ENCODE measurements around the gene MID1.

The MID1 gene

GRCh38 chrX:10576777-10577447 lies 43.5 kb downstream of the MID1 start:
- peak; percentile 9 for DNase-seq (ENCODE audit: low spot score)

- no peak for DNase-seq (ENCODE audit: low spot score)
These were observed 44.2 kb downstream of the MID1 start for GRCh38 chrX:10576186-10576585.

- no peak for DNase-seq (ENCODE audit: low spot score)
These were observed 45.7 kb downstream of the MID1 start for GRCh38 chrX:10574663-10575062.

DNA sequence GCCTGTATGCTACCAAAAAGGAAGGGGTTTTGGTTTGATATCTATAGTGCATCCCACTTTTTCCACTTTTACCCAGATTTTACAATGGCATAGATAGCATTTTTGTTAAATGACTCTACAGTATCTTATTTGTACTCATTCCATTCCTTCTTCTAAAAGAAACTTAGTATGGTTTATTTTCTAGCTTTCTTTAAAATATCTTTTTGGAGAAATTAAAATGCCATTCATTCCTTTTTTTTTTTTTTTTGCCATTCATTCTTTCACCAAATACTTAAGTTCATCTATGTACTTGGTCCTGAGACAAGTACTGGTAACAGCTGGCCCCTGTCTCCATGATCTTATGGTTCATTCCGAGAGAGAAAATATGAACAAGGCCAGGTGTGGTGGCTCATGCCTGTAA lies 49.1 kb downstream of the MID1 start:
- no peak for DNase-seq (ENCODE audit: low spot score)

DNA sequence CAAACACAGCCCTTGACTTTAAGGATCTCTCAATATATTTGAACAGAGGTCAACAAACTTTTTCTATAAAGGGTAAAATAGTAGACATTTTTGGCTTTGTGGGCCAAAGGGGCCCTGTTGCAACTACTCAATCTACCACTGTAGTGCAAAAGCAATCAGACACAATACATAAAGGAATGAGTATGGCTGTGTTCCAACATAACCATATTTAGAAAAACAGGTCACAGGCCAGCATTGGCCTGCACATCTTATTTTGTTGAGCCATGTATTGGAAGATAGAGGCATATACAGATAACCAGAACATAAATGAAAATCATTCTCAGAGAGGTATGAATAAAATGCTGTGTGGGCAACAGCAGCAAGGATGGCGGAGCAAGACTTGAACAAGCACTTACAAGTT lies 49.8 kb downstream of the MID1 start:
- DNase-seq (ENCODE audit: low spot score): no peak

DNA sequence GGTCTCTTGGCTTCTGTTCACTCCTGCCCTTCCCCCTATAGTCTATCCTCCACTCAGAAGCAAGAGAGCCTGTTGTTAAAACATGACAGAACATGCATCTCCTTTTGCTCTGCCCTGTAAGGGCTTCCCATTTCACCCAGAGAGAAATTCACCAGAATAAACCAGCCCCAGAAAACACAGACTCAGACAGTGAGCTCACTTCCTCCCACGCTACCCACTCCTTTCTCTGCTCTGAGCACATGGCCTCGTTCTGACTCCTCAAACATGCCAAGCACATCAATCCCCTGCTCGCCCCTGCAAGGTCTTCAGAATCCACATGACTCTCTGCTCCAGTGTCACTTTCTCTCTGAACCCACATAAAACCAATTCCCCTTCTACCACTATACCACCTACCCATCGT lies 50.4 kb downstream of the MID1 start:
- DNase-seq (ENCODE audit: low spot score): no peak

DNA sequence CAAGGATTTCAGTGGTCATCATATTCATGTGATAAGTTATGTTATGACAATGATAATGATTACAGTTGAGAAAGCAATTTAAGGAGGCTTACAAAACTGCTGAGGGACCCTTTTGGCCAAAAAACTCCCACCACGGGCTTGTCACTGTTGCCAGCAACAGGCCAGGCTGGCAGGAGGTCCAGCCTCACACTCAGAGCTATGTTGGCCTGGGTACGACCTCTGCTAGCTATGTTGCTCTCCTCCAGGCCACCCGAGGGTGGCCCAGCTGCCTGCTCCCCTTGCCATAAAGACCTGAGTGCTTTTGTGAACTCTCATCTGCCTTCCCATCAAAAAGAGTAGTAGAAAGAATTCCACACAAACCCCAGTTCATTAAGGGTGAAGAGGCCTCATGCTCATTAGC lies 52.0 kb downstream of the MID1 start:
- DNase-seq (ENCODE audit: low spot score): no peak

GRCh38 chrX:10567136-10567535 lies 53.2 kb downstream of the MID1 start:
- DNase-seq (ENCODE audit: low spot score): no peak

GRCh38 chrX:10566716-10567097 lies 53.7 kb downstream of the MID1 start:
- DNase-seq (ENCODE audit: low spot score): no peak

GRCh38 chrX:10564484-10564883 lies 55.9 kb downstream of the MID1 start:
- DNase-seq (ENCODE audit: low spot score): no peak

GRCh38 chrX:10557166-10557565 lies 63.2 kb downstream of the MID1 start:
- DNase-seq (ENCODE audit: low spot score): no peak

GRCh38 chrX:10556405-10556804 lies 64.0 kb downstream of the MID1 start:
- no peak for DNase-seq (ENCODE audit: low spot score)

- DNase-seq (ENCODE audit: low spot score): no peak
These were observed 64.5 kb downstream of the MID1 start for GRCh38 chrX:10555846-10556245.

DNA sequence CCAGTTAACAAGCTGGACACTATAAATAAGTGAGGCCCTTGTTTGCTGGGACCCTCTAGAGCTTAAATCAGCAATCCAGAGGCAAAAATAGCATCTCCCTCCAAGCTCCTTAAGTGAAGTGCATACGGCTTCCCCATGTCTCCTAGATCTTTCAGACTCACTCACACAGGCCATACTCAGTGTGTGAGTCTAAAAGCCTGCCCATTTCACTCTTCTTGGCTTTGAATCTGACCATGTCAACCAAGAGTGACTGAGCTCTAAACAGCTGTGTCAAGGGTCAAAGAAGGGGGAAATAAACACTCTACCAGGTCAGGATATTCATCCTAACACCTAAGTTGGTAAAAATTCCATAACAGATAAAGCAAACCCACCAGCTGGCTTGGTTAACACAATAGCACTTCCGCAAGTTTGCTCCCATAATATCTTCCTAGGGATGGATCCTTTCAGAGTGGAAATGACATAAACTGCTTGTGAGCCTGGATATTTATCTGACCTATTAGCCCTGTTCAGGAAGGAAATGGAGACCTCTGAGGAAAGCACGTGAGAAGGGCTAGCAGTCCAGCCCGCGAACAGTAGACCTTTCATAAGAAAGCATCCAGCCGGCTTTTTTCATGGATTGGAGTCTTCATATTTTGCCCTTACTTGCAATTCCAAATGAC lies 65.6 kb downstream of the MID1 start:
- no peak for DNase-seq (ENCODE audit: low spot score)

DNA sequence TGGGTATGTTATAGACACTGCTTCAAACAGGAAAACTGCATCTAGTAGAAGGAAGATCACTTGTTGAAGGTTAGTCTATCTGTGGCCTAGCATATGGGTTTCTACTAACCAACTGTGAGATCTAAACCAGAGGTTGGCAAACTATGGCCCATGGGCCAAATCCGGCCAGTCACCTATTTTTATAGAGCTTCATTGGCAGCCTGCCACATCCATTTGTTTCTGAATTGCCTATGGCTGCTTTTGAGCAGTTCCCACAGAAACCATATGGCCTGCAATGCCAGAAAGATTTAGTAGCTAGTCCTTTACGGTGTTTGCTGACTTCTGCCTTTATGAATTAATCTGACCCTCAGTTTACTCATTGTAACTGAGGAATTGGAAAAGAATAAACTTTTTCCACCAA lies 71.1 kb downstream of the MID1 start:
- DNase-seq (ENCODE audit: low spot score): no peak

DNA sequence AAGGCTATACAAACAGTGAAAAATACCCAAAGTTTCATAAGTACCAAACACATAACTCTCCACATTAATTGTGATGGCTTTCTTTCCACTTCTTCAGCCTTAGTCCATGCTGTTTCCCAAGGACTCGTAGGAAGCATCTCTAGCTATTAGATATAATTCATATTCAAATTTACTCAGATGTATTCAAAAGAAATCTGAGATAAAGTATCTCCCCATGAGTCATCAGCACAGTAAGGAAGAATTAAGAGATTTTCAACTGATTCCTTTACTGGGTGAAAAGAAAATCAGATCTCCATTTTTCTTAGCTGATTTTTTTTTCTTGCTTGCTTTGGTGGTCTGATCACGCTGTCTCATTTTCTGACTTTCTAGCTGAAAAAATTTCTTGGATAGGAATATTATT lies 71.7 kb downstream of the MID1 start:
- DNase-seq (ENCODE audit: low spot score): no peak

GRCh38 chrX:10545882-10546281 lies 74.5 kb downstream of the MID1 start:
- DNase-seq (ENCODE audit: low spot score): no peak

DNA sequence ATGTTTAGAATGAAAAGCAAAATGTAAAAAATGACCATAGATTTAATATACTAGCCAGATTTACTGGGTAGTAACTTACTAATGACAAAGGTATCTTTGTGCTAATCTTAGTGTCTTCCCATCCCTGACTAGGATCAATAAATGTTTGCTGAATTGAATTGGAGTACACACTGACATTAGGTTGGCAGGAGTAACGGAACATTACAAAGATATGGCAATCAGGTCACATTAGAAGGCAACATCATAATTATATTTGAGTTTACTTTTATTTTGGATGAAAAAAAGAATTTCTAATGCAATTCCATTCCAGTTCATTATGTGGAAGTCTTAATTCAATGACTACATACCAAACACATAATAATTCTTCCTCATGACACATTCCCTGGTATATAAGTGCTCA lies 77.8 kb downstream of the MID1 start:
- DNase-seq (ENCODE audit: low spot score): no peak

- DNase-seq (ENCODE audit: low spot score): no peak
These were observed 81.6 kb downstream of the MID1 start for GRCh38 chrX:10538831-10539230.

GRCh38 chrX:10537308-10537707 lies 83.1 kb downstream of the MID1 start:
- no peak for DNase-seq (ENCODE audit: low spot score)

DNA sequence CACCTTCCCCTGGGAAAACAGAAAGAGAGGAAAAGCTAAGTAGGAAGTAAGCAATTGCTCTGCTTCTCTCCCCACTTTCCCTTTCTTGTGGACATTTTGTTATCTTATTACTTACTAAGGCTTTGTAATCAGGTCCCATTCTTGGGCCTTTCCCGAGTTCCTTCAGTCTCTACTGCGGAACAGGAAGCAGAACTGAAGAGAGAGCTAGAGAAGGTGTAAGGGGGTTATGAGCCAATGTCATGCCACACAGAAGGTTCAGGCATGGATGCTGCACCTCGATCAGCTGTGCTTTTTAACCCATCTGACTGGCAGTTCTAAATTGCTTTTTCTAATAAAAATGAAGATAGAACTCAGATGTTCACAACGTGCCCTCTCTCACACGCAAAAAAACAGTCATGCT lies 83.6 kb downstream of the MID1 start:
- DNase-seq (ENCODE audit: low spot score): no peak

GRCh38 chrX:10534611-10535010 lies 85.8 kb downstream of the MID1 start:
- no peak for DNase-seq (ENCODE audit: low spot score)

GRCh38 chrX:10533696-10534365 lies 86.6 kb downstream of the MID1 start:
- no peak for DNase-seq (ENCODE audit: low spot score)

GRCh38 chrX:10531927-10532326 lies 88.5 kb downstream of the MID1 start:
- DNase-seq (ENCODE audit: low spot score): no peak

Measured in pons (tissue), 1 donor.